Measurements from ENCODE around the gene CNTNAP2. TPM values are rescaled to one million over a fixed set of nuclear protein-coding genes. Genes with fewer than 3 reads are reported as not detected.
"Not testable (repeated sequence)": the region's sequence is repeated elsewhere in the genome, so short reads cannot be mapped to it uniquely, and the experiment has no call there.

The CNTNAP2 gene
- total and polyA plus RNA-seq, 3 experiments from 2014 or later, result not detected

GRCh38 chr7:148410905-148411304 is 2294.3 kb downstream of the CNTNAP2 start:
- ChIA-PET CTCF (no interaction called here), POLR2A (no interaction called here)
- H3K27me3 Mint-ChIP-seq, result peaks cover 1 to 22% of the 10 kb centered on the region in 2 donors

GRCh38 chr7:148412691-148413090 is 2296.1 kb downstream of the CNTNAP2 start:
- no peaks in the 10 kb centered on the region for H3K4me1 ChIP-seq (ENCODE audit: insufficient read depth, low read length)
- no peak overlapping the region for H3K27ac Mint-ChIP-seq
- H3K27me3 Mint-ChIP-seq, result peaks cover 0 to 24% of the 10 kb centered on the region in 2 donors
- CTCF ChIA-PET, result no interaction called here
- no peaks in the 10 kb centered on the region for H3K36me3 Mint-ChIP-seq
- POLR2A ChIA-PET, result no interaction called here
- H3K4me3 Mint-ChIP-seq, result no peak overlapping the region
- no peaks in the 10 kb centered on the region for H3K27me3 ChIP-seq (ENCODE audit: insufficient read depth, low read length, poor library complexity, severe bottlenecking)
- no peaks in the 10 kb centered on the region for H3K36me3 ChIP-seq (ENCODE audit: insufficient read depth, low read length)
- no peak for DNase-seq
- H3K9me3 Mint-ChIP-seq, result no peaks in the 10 kb centered on the region
- no peaks in the 10 kb centered on the region for H3K9me3 ChIP-seq (ENCODE audit: low read length)
- H3K4me3 ChIP-seq (ENCODE audit: low read length), result no peak overlapping the region
- no peaks in the 10 kb centered on the region for H3K4me1 Mint-ChIP-seq
- no peak overlapping the region for H3K27ac ChIP-seq (ENCODE audit: low read depth, low read length)

More at GRCh38 chr7:148410905-148411304, 2294.3 kb downstream of the CNTNAP2 start:
- Mint-ChIP-seq H3K4me3 (no peak overlapping the region), H3K9me3 (no peaks in the 10 kb centered on the region), H3K4me1 (no peaks in the 10 kb centered on the region), H3K27ac (no peak overlapping the region), H3K36me3 (no peaks in the 10 kb centered on the region)
- no peak overlapping the region for H3K4me3 ChIP-seq (ENCODE audit: low read length)
- no peaks in the 10 kb centered on the region for H3K4me1 ChIP-seq (ENCODE audit: insufficient read depth, low read length)
- no peak overlapping the region for H3K27ac ChIP-seq (ENCODE audit: low read depth, low read length)
- H3K9me3 ChIP-seq (ENCODE audit: low read length), result no peaks in the 10 kb centered on the region
- no peaks in the 10 kb centered on the region for H3K36me3 ChIP-seq (ENCODE audit: insufficient read depth, low read length)
- H3K27me3 ChIP-seq (ENCODE audit: insufficient read depth, low read length, poor library complexity, severe bottlenecking), result no peaks in the 10 kb centered on the region
- DNase-seq, result no peak

- Mint-ChIP-seq H3K36me3 (peaks cover 0 to 3% (median 0%) of the 10 kb centered on the region in 3 donors), H3K9me3 (peaks cover 2 to 7% (median 4%) of the 10 kb centered on the region in 5 donors), H3K27me3 (peaks cover 13 to 71% of the 10 kb centered on the region in 2 donors), H3K4me3 (no peak overlapping the region), H3K4me1 (no peaks in the 10 kb centered on the region), H3K27ac (no peak overlapping the region)
- H3K4me1 ChIP-seq (ENCODE audit: insufficient read depth, low read length), result no peaks in the 10 kb centered on the region
- H3K36me3 ChIP-seq (ENCODE audit: insufficient read depth, low read length), result no peaks in the 10 kb centered on the region
- no peak overlapping the region for H3K27ac ChIP-seq (ENCODE audit: low read depth, low read length)
- H3K4me3 ChIP-seq (ENCODE audit: low read length), result no peak overlapping the region
- no peaks in the 10 kb centered on the region for H3K27me3 ChIP-seq (ENCODE audit: insufficient read depth, low read length, poor library complexity, severe bottlenecking)
- CTCF ChIA-PET, result no interaction called here
- DNase-seq, result no peak
- POLR2A ChIA-PET, result no interaction called here
- H3K9me3 ChIP-seq (ENCODE audit: low read length), result no peaks in the 10 kb centered on the region
Observed at GRCh38 chr7:148419856-148420832, 2303.5 kb downstream of the CNTNAP2 start.

- Histone ChIP-seq H3K27me3 (ENCODE audit: insufficient read depth, low read length, poor library complexity, severe bottlenecking) (no peaks in the 10 kb centered on the region), H3K36me3 (ENCODE audit: insufficient read depth, low read length) (no peaks in the 10 kb centered on the region), H3K4me1 (ENCODE audit: insufficient read depth, low read length) (no peaks in the 10 kb centered on the region), H3K27ac (ENCODE audit: low read depth, low read length) (no peak overlapping the region), H3K9me3 (ENCODE audit: low read length) (no peaks in the 10 kb centered on the region), H3K4me3 (ENCODE audit: low read length) (no peak overlapping the region)
- peaks cover 13 to 70% of the 10 kb centered on the region in 2 donors for H3K27me3 Mint-ChIP-seq
- no peak overlapping the region for H3K4me3 Mint-ChIP-seq
- ChIA-PET POLR2A (no interaction called here), CTCF (no interaction called here)
- H3K9me3 Mint-ChIP-seq, result peaks cover 2 to 7% (median 4%) of the 10 kb centered on the region in 5 donors
- H3K4me1 Mint-ChIP-seq, result no peaks in the 10 kb centered on the region
- H3K36me3 Mint-ChIP-seq, result peaks cover 0 to 3% (median 0%) of the 10 kb centered on the region in 3 donors
- DNase-seq, result no peak
- H3K27ac Mint-ChIP-seq, result no peak overlapping the region
Observed at GRCh38 chr7:148422030-148422429, 2305.4 kb downstream of the CNTNAP2 start.

GRCh38 chr7:148426393-148426792 is 2309.8 kb downstream of the CNTNAP2 start:
- H3K27me3 Mint-ChIP-seq, result peaks cover 12 to 44% of the 10 kb centered on the region in 2 donors
- DNase-seq; H3K4me1 Mint-ChIP-seq; POLR2A ChIA-PET; H3K36me3 Mint-ChIP-seq; H3K27ac Mint-ChIP-seq; H3K9me3 Mint-ChIP-seq; H3K36me3 ChIP-seq (ENCODE audit: insufficient read depth, low read length); CTCF ChIA-PET; H3K4me3 Mint-ChIP-seq; H3K9me3 ChIP-seq (ENCODE audit: low read length); H3K27me3 ChIP-seq (ENCODE audit: insufficient read depth, low read length, poor library complexity, severe bottlenecking); H3K4me1 ChIP-seq (ENCODE audit: insufficient read depth, low read length); H3K4me3 ChIP-seq (ENCODE audit: low read length); H3K27ac ChIP-seq (ENCODE audit: low read depth, low read length): not testable (repeated sequence)

- H3K27ac Mint-ChIP-seq; DNase-seq; H3K4me1 ChIP-seq (ENCODE audit: insufficient read depth, low read length); H3K9me3 Mint-ChIP-seq; H3K36me3 ChIP-seq (ENCODE audit: insufficient read depth, low read length); H3K4me3 Mint-ChIP-seq; H3K4me3 ChIP-seq (ENCODE audit: low read length); H3K4me1 Mint-ChIP-seq; H3K27ac ChIP-seq (ENCODE audit: low read depth, low read length); CTCF ChIA-PET; H3K27me3 ChIP-seq (ENCODE audit: insufficient read depth, low read length, poor library complexity, severe bottlenecking); POLR2A ChIA-PET; H3K9me3 ChIP-seq (ENCODE audit: low read length); H3K36me3 Mint-ChIP-seq: not testable (repeated sequence)
- H3K27me3 Mint-ChIP-seq, result peaks cover 8 to 14% of the 10 kb centered on the region in 2 donors
Observed at GRCh38 chr7:148430690-148431089, 2314.1 kb downstream of the CNTNAP2 start.

GRCh38 chr7:148433521-148434180 is 2317.1 kb downstream of the CNTNAP2 start:
- Histone ChIP-seq H3K9me3 (ENCODE audit: low read length) (no peaks in the 10 kb centered on the region), H3K4me3 (ENCODE audit: low read length) (no peak overlapping the region), H3K27ac (ENCODE audit: low read depth, low read length) (no peak overlapping the region), H3K27me3 (ENCODE audit: insufficient read depth, low read length, poor library complexity, severe bottlenecking) (no peaks in the 10 kb centered on the region), H3K36me3 (ENCODE audit: insufficient read depth, low read length) (no peaks in the 10 kb centered on the region), H3K4me1 (ENCODE audit: insufficient read depth, low read length) (no peaks in the 10 kb centered on the region)
- H3K4me1 Mint-ChIP-seq, result no peaks in the 10 kb centered on the region
- no peak overlapping the region for H3K27ac Mint-ChIP-seq
- no peak for DNase-seq
- H3K36me3 Mint-ChIP-seq, result no peaks in the 10 kb centered on the region
- H3K27me3 Mint-ChIP-seq, result peaks cover 0 to 3% of the 10 kb centered on the region in 2 donors
- ChIA-PET CTCF (no interaction called here), POLR2A (no interaction called here)
- H3K9me3 Mint-ChIP-seq, result peaks cover 0 to 5% (median 3%) of the 10 kb centered on the region in 5 donors
- H3K4me3 Mint-ChIP-seq, result no peak overlapping the region

GRCh38 chr7:148434181-148434757 is 2317.7 kb downstream of the CNTNAP2 start:
- Histone ChIP-seq H3K27ac (ENCODE audit: low read depth, low read length) (no peak overlapping the region), H3K9me3 (ENCODE audit: low read length) (no peaks in the 10 kb centered on the region), H3K27me3 (ENCODE audit: insufficient read depth, low read length, poor library complexity, severe bottlenecking) (no peaks in the 10 kb centered on the region), H3K36me3 (ENCODE audit: insufficient read depth, low read length) (no peaks in the 10 kb centered on the region), H3K4me1 (ENCODE audit: insufficient read depth, low read length) (no peaks in the 10 kb centered on the region), H3K4me3 (ENCODE audit: low read length) (no peak overlapping the region)
- no peak for DNase-seq
- Mint-ChIP-seq H3K9me3 (peaks cover 0 to 3% (median 0%) of the 10 kb centered on the region in 5 donors), H3K27ac (no peak overlapping the region), H3K4me3 (no peak overlapping the region), H3K4me1 (no peaks in the 10 kb centered on the region), H3K36me3 (no peaks in the 10 kb centered on the region), H3K27me3 (peaks cover 0 to 2% of the 10 kb centered on the region in 2 donors)
- POLR2A ChIA-PET, result no interaction called here
- CTCF ChIA-PET, result no interaction called here

All from CD8-positive, alpha-beta memory T cell (primary cell).